Measurements from ENCODE around the gene NFIB. TPM values are rescaled to one million over a fixed set of nuclear protein-coding genes. Genes with fewer than 3 reads are reported as not detected.
A peak's percentile ranks its signal among the peaks of the same experiment; 100 is the strongest.

NFIB gene
- polyA plus RNA-seq, 1 donor (not counting 4 experiments of a cell fraction or from before 2014, with no cell fraction given): 8.9 TPM

- Histone ChIP-seq H3K27ac (ENCODE audit: control insufficient read depth, insufficient read depth, low read length) (peak overlapping the region; percentile 91), H4K20me1 (ENCODE audit: control insufficient read depth, extremely low read depth, insufficient read depth, low read length) (no peaks in the 10 kb centered on the region), H3K9me3 (ENCODE audit: control insufficient read depth, low read depth, low read length) (no peaks in the 10 kb centered on the region), H3K36me3 (ENCODE audit: control insufficient read depth in 2 of 2, extremely low read depth in 1 of 2, insufficient read depth in 2 of 2, low read length in 2 of 2) (no peaks in the 10 kb centered on the region), H3K4me3 (ENCODE audit: control insufficient read depth in 2 of 3, extremely low read depth in 1 of 3, insufficient read depth in 2 of 3, low read depth in 1 of 3, low read length in 3 of 3) (peak overlapping the region in 2 of 3 experiments; percentile 37 to 49), H3K9ac (ENCODE audit: control insufficient read depth, extremely low read depth, insufficient read depth, low read length) (peak overlapping the region; percentile 60), H2AFZ (ENCODE audit: control insufficient read depth, low read length) (no peak overlapping the region), H3K4me2 (ENCODE audit: control insufficient read depth, extremely low read depth, insufficient read depth, low read depth, low read length) (peak overlapping the region; percentile 88), H3K79me2 (ENCODE audit: control insufficient read depth, insufficient read depth, low read length) (peaks cover 38% of the 10 kb centered on the region), H3K9me1 (ENCODE audit: control insufficient read depth, extremely low read depth, insufficient read depth, low read length) (no peaks in the 10 kb centered on the region), H3K4me1 (ENCODE audit: control insufficient read depth, extremely low read depth, insufficient read depth, low read length) (peaks cover 78% of the 10 kb centered on the region), H3K27me3 (ENCODE audit: control insufficient read depth, extremely low read depth, insufficient read depth, low read length) (no peaks in the 10 kb centered on the region)
- dilution Hi-C loops (cut with MboI; ENCODE audit: extremely low pct_ligation_motif_present, low sequenced_read_pairs): no loop called here
- TF ChIP-seq EZH2 (IDR thresholded peaks at IDR 0.05; ENCODE audit: low read length) (no peak), CTCF (optimal IDR thresholded peaks at IDR 0.05 in 1 of 3, IDR thresholded peaks at IDR 0.05 in 1 of 3, conservative IDR thresholded peaks at IDR 0.05 in 1 of 3; ENCODE audit: extremely low read depth in 1 of 3, insufficient read depth in 2 of 3, low read length in 3 of 3) (no peak)
- no peak for DNase-seq (ENCODE audit: low read depth, low spot score)
- FAIRE-seq: no peak
Observed at GRCh38 chr9:14277761-14278160, 36.2 kb downstream of the NFIB start.

GRCh38 chr9:14277244-14277643, 36.7 kb downstream of the NFIB start:
- DNase-seq (ENCODE audit: low read depth, low spot score) (peak; percentile 90), FAIRE-seq (peak; percentile 97)
- peak overlapping the region; percentile 60 for H3K9ac ChIP-seq (ENCODE audit: control insufficient read depth, extremely low read depth, insufficient read depth, low read length)

More at GRCh38 chr9:14277244-14277643, 36.7 kb downstream of the NFIB start:
- peaks cover 83% of the 10 kb centered on the region for H3K4me1 ChIP-seq (ENCODE audit: control insufficient read depth, extremely low read depth, insufficient read depth, low read length)
- dilution Hi-C loops (cut with MboI; ENCODE audit: extremely low pct_ligation_motif_present, low sequenced_read_pairs): no loop called here
- no peaks in the 10 kb centered on the region for H3K36me3 ChIP-seq (ENCODE audit: control insufficient read depth in 2 of 2, extremely low read depth in 1 of 2, insufficient read depth in 2 of 2, low read length in 2 of 2)
- H2AFZ ChIP-seq (ENCODE audit: control insufficient read depth, low read length): no peak overlapping the region
- H3K4me2 ChIP-seq (ENCODE audit: control insufficient read depth, extremely low read depth, insufficient read depth, low read depth, low read length): peak overlapping the region; percentile 88
- H4K20me1 ChIP-seq (ENCODE audit: control insufficient read depth, extremely low read depth, insufficient read depth, low read length): no peaks in the 10 kb centered on the region
- H3K79me2 ChIP-seq (ENCODE audit: control insufficient read depth, insufficient read depth, low read length): peaks cover 34% of the 10 kb centered on the region
- H3K9me3 ChIP-seq (ENCODE audit: control insufficient read depth, low read depth, low read length): no peaks in the 10 kb centered on the region
- no peaks in the 10 kb centered on the region for H3K9me1 ChIP-seq (ENCODE audit: control insufficient read depth, extremely low read depth, insufficient read depth, low read length)
- peak overlapping the region in 2 of 3 experiments; percentile 37 to 49 for H3K4me3 ChIP-seq (ENCODE audit: control insufficient read depth in 2 of 3, extremely low read depth in 1 of 3, insufficient read depth in 2 of 3, low read depth in 1 of 3, low read length in 3 of 3)
- no peaks in the 10 kb centered on the region for H3K27me3 ChIP-seq (ENCODE audit: control insufficient read depth, extremely low read depth, insufficient read depth, low read length)
- peak overlapping the region; percentile 91 for H3K27ac ChIP-seq (ENCODE audit: control insufficient read depth, insufficient read depth, low read length)
- no peak for TF ChIP-seq CTCF (optimal IDR thresholded peaks at IDR 0.05 in 1 of 3, IDR thresholded peaks at IDR 0.05 in 1 of 3, conservative IDR thresholded peaks at IDR 0.05 in 1 of 3; ENCODE audit: extremely low read depth in 1 of 3, insufficient read depth in 2 of 3, low read length in 3 of 3)
- TF ChIP-seq EZH2 (IDR thresholded peaks at IDR 0.05; ENCODE audit: low read length): no peak

Measured in keratinocyte (primary cell).